ENCODE results near the gene MYCL. TPM values are rescaled to one million over a fixed set of nuclear protein-coding genes. Genes with fewer than 3 reads are reported as not detected.

The MYCL gene
- total and polyA plus RNA-seq, 2 of the 13 experiments (the other 11 are each of a cell fraction or from before 2014, with no cell fraction given) = 0.31 to 1.7 TPM

DNA sequence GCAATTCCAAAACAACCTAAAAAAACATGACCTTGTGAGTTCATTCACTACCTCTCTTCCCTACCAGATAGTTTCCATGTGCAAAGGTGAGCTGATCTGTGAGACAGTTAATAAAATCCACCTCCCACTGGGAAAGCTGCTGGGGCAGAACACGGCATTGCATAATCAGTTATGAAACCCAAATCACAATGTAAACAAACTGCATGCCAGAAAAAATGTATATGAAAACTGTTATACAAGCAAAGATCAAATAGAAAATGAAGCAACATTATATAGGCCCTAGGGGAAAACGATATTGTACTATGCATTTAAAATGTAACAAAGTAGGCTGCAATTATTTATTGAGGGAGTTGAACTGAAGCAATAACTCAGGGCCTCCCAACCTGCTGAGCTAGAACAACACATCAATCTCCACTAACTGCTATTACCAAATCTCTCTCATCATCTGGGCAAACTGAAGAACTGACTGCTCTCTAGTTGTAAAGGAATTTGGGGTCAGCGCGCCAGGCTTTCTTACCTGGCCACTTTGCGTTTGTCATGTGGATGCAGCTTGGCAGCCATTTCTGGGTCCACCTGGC, 49.4 kb downstream of the MYCL start (continued):
- TF ChIP-seq, protein P1, sequence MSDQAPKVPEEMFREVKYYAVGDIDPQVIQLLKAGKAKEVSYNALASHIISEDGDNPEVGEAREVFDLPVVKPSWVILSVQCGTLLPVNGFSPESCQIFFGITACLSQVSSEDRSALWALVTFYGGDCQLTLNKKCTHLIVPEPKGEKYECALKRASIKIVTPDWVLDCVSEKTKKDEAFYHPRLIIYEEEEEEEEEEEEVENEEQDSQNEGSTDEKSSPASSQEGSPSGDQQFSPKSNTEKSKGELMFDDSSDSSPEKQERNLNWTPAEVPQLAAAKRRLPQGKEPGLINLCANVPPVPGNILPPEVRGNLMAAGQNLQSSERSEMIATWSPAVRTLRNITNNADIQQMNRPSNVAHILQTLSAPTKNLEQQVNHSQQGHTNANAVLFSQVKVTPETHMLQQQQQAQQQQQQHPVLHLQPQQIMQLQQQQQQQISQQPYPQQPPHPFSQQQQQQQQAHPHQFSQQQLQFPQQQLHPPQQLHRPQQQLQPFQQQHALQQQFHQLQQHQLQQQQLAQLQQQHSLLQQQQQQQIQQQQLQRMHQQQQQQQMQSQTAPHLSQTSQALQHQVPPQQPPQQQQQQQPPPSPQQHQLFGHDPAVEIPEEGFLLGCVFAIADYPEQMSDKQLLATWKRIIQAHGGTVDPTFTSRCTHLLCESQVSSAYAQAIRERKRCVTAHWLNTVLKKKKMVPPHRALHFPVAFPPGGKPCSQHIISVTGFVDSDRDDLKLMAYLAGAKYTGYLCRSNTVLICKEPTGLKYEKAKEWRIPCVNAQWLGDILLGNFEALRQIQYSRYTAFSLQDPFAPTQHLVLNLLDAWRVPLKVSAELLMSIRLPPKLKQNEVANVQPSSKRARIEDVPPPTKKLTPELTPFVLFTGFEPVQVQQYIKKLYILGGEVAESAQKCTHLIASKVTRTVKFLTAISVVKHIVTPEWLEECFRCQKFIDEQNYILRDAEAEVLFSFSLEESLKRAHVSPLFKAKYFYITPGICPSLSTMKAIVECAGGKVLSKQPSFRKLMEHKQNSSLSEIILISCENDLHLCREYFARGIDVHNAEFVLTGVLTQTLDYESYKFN (CRISPR knock-in tag; conservative IDR thresholded peaks at IDR 0.05) = peak; percentile 86
- peak; percentile 43 for TF ChIP-seq SKI (IDR thresholded peaks at IDR 0.05; ENCODE audit: partially characterized antibody)
- TF ChIP-seq SP4 (CRISPR knock-in tag; IDR thresholded peaks at IDR 0.05) = no peak
- no peak for TF ChIP-seq TBP (CRISPR knock-in tag; IDR thresholded peaks at IDR 0.05)
- TF ChIP-seq ZSCAN20 (CRISPR knock-in tag; IDR thresholded peaks at IDR 0.05; ENCODE audit: borderline replicate concordance) = no peak
- TF ChIP-seq RNF2 (conservative IDR thresholded peaks at IDR 0.05; ENCODE audit: low read depth) = no peak
- TF ChIP-seq ZNF180 (CRISPR knock-in tag; IDR thresholded peaks at IDR 0.05; ENCODE audit: borderline replicate concordance, low read depth) = no peak
- TF ChIP-seq ZNF234 (CRISPR knock-in tag; conservative IDR thresholded peaks at IDR 0.05) = no peak
- TF ChIP-seq ZNF546 (CRISPR knock-in tag; conservative IDR thresholded peaks at IDR 0.05) = no peak
- no peak for TF ChIP-seq ZFY (CRISPR knock-in tag; IDR thresholded peaks at IDR 0.05)
- 0 out of 2 replicates have a peak, but pooled peaks have one; percentile 12 for TF ChIP-seq ZNF430 (CRISPR knock-in tag; IDR thresholded peaks at IDR 0.05)
- TF ChIP-seq ZIK1 (CRISPR knock-in tag; IDR thresholded peaks at IDR 0.05; ENCODE audit: borderline replicate concordance, low read depth) = no peak
- no peak for TF ChIP-seq MEIS1 (CRISPR knock-in tag; IDR thresholded peaks at IDR 0.05; ENCODE audit: borderline replicate concordance)
- TF ChIP-seq, protein P2, sequence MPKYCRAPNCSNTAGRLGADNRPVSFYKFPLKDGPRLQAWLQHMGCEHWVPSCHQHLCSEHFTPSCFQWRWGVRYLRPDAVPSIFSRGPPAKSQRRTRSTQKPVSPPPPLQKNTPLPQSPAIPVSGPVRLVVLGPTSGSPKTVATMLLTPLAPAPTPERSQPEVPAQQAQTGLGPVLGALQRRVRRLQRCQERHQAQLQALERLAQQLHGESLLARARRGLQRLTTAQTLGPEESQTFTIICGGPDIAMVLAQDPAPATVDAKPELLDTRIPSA (CRISPR knock-in tag; IDR thresholded peaks at IDR 0.05; ENCODE audit: borderline replicate concordance) = no peak
- no peak for TF ChIP-seq ZNF326 (CRISPR knock-in tag; IDR thresholded peaks at IDR 0.05; ENCODE audit: borderline replicate concordance)
- TF ChIP-seq ATM (IDR thresholded peaks at IDR 0.05; ENCODE audit: borderline replicate concordance) = peak; percentile 87; the same call in 1 of the 2 replicates
- no peak for TF ChIP-seq HNRNPH1 (optimal IDR thresholded peaks at IDR 0.05; ENCODE audit: low read depth, low read length)
- TF ChIP-seq ESRRA (CRISPR knock-in tag; IDR thresholded peaks at IDR 0.05; ENCODE audit: low read depth) = no peak
- TF ChIP-seq ZNF136 (CRISPR knock-in tag; IDR thresholded peaks at IDR 0.05; ENCODE audit: low read depth) = no peak
- TF ChIP-seq, protein P3, sequence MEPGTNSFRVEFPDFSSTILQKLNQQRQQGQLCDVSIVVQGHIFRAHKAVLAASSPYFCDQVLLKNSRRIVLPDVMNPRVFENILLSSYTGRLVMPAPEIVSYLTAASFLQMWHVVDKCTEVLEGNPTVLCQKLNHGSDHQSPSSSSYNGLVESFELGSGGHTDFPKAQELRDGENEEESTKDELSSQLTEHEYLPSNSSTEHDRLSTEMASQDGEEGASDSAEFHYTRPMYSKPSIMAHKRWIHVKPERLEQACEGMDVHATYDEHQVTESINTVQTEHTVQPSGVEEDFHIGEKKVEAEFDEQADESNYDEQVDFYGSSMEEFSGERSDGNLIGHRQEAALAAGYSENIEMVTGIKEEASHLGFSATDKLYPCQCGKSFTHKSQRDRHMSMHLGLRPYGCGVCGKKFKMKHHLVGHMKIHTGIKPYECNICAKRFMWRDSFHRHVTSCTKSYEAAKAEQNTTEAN (CRISPR knock-in tag; conservative IDR thresholded peaks at IDR 0.05) = peak; percentile 45; the same call in 1 of the 2 replicates
- no peak for TF ChIP-seq ZNF530 (CRISPR knock-in tag; IDR thresholded peaks at IDR 0.05; ENCODE audit: low read depth)
- TF ChIP-seq, protein P4, sequence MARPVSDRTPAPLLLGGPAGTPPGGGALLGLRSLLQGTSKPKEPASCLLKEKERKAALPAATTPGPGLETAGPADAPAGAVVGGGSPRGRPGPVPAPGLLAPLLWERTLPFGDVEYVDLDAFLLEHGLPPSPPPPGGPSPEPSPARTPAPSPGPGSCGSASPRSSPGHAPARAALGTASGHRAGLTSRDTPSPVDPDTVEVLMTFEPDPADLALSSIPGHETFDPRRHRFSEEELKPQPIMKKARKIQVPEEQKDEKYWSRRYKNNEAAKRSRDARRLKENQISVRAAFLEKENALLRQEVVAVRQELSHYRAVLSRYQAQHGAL (CRISPR knock-in tag; IDR thresholded peaks at IDR 0.05; ENCODE audit: not compliant biosample characterization) = no peak
- TF ChIP-seq MTA3 (CRISPR knock-in tag; IDR thresholded peaks at IDR 0.05) = no peak
- no peak for TF ChIP-seq REL (CRISPR knock-in tag; conservative IDR thresholded peaks at IDR 0.05)
- TF ChIP-seq DNMT1 (CRISPR knock-in tag; IDR thresholded peaks at IDR 0.05) = no peak
- no peak for TF ChIP-seq ZNF124 (CRISPR knock-in tag; IDR thresholded peaks at IDR 0.05)
